Nephron (organoid): Measurements from ENCODE around the gene NR4A1.

ENCODE experiments used
- H3K27ac Mint-ChIP-seq, 3 experiments: 2 replicates each; pipeline ENCODE4 v1.8.0; 2020; ENCODE audit warnings: mixed read lengths in 3 of 3, mild to moderate bottlenecking in 2 of 3, moderate library complexity in 1 of 3
- H3K27me3 Mint-ChIP-seq: 2 replicates; pipeline ENCODE4 v1.8.0; 2021; ENCODE audit warnings: low read depth, mild to moderate bottlenecking, moderate library complexity, mixed read lengths
- H3K36me3 Mint-ChIP-seq: 2 replicates; pipeline ENCODE4 v1.8.0; 2020; ENCODE audit warnings: low read depth, mixed read lengths
- H3K4me1 Mint-ChIP-seq: 2 replicates; pipeline ENCODE4 v1.8.0; 2020; ENCODE audit warnings: mixed read lengths
- H3K4me3 Mint-ChIP-seq, 3 experiments: 2 replicates each; pipeline ENCODE4 v1.8.0; 2020; ENCODE audit warnings: mild to moderate bottlenecking in 3 of 3, mixed read lengths in 3 of 3, moderate library complexity in 2 of 3
- H3K9me3 Mint-ChIP-seq: 2 replicates; pipeline ENCODE4 v1.8.0; 2020; ENCODE audit warnings: mixed read lengths
- TF ChIP-seq, protein P1 (sequence below), 3 experiments: fragments of 200-600 bp; sonication (generic); IDR thresholded peaks; one replicate each; pipeline ENCODE4 v1.5.0; 2021; ENCODE audit warnings: antibody characterized with exemption in 3 of 3; ENCODE audit not compliant: unreplicated experiment in 3 of 3

NR4A1 gene

DNA sequence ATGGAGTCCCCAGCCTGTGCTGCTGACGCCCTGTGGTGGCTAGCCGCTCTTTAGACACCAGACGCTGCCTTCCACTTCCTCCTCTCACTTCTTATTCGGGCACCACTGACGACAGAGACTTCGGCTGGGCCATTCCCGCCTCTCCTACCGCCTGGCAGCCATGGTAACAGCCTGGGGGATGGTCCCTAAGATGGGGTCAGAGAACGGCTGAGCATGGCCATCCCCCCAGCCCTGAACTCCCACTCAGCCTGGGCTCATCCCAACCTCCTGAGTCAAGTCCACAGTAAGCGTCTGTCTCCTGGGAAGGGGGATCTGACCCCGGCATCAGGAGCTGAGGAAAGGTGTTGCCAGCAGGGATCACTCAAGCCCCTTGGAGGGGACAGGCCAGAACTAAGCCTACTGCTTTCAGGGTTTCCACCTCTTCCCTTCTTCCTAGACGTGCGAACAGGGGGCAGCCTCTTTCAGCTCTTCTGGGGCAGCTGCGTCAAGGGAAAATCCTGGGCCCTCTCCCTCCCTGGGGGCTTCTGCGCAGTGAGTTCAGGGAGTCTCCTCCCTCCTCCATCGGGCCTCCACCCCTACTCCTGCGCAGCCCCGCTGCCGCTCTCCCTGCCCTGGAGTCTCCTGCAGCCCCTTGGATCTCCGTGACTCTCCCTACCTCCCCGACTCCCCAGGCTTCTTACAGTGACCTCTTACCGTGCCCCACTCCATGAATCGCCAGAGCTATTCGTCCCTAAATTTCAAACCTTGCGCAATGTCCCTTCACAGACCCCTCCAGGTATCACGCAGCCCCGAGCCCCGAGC, 45.1 kb upstream of the NR4A1 start:
- Mint-ChIP-seq H3K4me3 (peak overlapping the region; percentile 82 to 95 (median 94)), H3K27ac (peak overlapping the region; percentile 68 to 91 (median 81)), H3K4me1 (peaks cover 65% of the 10 kb centered on the region), H3K36me3 (peaks cover 5% of the 10 kb centered on the region), H3K27me3 (peaks cover 5% of the 10 kb centered on the region), H3K9me3 (no peaks in the 10 kb centered on the region)
- TF ChIP-seq, protein P1, sequence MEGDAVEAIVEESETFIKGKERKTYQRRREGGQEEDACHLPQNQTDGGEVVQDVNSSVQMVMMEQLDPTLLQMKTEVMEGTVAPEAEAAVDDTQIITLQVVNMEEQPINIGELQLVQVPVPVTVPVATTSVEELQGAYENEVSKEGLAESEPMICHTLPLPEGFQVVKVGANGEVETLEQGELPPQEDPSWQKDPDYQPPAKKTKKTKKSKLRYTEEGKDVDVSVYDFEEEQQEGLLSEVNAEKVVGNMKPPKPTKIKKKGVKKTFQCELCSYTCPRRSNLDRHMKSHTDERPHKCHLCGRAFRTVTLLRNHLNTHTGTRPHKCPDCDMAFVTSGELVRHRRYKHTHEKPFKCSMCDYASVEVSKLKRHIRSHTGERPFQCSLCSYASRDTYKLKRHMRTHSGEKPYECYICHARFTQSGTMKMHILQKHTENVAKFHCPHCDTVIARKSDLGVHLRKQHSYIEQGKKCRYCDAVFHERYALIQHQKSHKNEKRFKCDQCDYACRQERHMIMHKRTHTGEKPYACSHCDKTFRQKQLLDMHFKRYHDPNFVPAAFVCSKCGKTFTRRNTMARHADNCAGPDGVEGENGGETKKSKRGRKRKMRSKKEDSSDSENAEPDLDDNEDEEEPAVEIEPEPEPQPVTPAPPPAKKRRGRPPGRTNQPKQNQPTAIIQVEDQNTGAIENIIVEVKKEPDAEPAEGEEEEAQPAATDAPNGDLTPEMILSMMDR (IDR thresholded peaks at IDR 0.05; ENCODE audit: unreplicated experiment in 3 of 3) = no peak

DNA sequence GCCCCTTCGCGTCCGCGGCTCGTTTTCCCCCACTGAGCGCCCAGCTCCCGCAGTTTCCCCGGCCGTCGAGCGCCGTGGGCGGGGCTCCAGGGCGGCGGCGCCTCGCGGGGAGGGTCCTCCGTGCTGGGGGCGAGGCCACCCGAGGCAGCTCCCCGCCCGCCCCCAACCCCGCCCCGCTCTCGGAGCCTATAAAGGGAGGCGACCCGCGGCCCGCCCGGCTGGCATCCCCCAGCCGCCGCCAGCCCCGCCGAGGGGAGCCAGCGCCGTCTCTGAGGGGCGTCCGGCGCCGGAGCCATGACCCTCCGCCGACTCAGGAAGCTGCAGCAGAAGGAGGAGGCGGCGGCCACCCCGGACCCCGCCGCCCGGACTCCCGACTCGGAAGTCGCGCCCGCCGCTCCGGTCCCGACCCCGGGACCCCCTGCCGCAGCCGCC, 44.5 kb upstream of the NR4A1 start, which contains the start of gene TAMALIN:
TAMALIN (plus strand) TSS at position 221 of the 432 bp plus-strand sequence; CDS start at position 295, 74 bp downstream.
- peaks cover 8% of the 10 kb centered on the region for H3K36me3 Mint-ChIP-seq
- TF ChIP-seq, protein P1 (IDR thresholded peaks at IDR 0.05; ENCODE audit: unreplicated experiment in 3 of 3) = no peak
- H3K27ac Mint-ChIP-seq = peak within 1 kb of the TSS; percentile 77 to 91 (median 81)
- H3K4me3 Mint-ChIP-seq = peak within 1 kb of the TSS; percentile 91 to 95 (median 94)
- H3K27me3 Mint-ChIP-seq = peaks cover 5% of the 10 kb centered on the region
- H3K9me3 Mint-ChIP-seq = no peaks in the 10 kb centered on the region
- H3K4me1 Mint-ChIP-seq = peaks cover 68% of the 10 kb centered on the region

DNA sequence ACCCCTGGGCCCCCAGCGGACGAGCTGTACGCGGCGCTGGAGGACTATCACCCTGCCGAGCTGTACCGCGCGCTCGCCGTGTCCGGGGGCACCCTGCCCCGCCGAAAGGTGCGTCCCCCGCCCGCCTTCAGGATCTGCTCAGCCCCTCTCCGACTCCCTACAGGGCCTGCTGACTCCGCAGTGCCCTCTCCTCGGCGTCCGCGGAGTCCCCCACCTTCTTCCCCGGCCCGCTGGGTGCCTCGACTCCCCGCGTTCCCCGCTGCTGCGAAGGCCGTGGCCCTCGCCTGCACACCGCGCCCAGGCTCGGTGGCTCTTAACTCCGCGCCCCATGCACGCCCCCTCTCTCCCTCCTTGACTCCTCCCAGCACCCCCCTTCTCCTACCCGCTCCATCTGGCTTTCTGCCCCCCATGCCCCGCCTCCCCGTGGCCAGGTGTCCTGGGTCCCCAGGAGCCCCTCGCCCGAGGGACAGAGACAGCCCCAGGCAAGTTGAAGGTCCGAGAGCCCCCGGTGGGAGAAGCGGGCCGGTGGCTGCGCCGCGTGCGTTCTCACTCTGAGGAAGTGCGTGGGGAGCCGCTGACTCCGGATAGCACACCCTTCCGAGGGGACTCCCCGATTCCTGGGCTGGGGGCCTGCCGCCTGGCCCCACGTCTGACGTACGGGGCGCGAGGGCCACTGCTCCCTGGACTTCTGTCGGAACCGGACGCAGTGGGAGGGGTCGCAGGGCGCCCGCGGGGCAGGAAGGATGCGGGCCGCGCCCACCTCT, 43.9 kb upstream of the NR4A1 start:
- H3K27ac Mint-ChIP-seq = peak overlapping the region in 1 of 3 experiments; percentile 77
- H3K4me1 Mint-ChIP-seq = peaks cover 66% of the 10 kb centered on the region
- peaks cover 5% of the 10 kb centered on the region for H3K27me3 Mint-ChIP-seq

DNA sequence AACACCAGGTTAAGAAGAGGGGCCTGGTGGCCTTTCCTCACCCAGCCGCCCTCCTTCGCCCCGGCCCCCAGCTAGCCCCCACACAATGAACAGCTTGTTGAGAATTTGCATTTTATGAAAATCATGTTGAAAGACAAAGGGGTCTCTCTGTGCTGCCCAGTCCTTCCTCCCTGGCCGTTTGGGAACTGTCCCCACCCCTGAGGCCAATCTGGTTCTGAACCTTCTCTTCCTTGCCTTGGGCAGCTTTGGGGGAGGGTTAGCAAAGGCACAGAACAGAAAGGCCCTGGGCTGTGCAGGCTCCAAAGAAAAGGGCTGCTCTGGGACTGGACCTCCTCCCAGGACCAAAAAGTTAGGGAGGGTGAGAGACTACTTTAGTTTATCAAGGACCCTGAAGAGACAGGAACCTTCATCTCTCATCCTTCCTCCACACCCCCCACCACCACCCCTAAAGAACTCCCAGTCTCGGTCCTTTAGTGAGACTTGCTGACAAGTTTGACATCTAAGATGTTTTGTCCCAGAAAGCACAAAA, 43.2 kb upstream of the NR4A1 start:
- Mint-ChIP-seq H3K36me3 (peaks cover 16% of the 10 kb centered on the region), H3K27me3 (peaks cover 5% of the 10 kb centered on the region), H3K4me1 (peaks cover 59% of the 10 kb centered on the region), H3K9me3 (no peaks in the 10 kb centered on the region), H3K27ac (peak overlapping the region; percentile 95 to 99 (median 99)), H3K4me3 (peak overlapping the region; percentile 90 to 92 (median 91))
- TF ChIP-seq, protein P1 (IDR thresholded peaks at IDR 0.05; ENCODE audit: unreplicated experiment in 3 of 3) = no peak

More for the DNA sequence above, 43.9 kb upstream of the NR4A1 start:
- no peaks in the 10 kb centered on the region for H3K9me3 Mint-ChIP-seq
- H3K4me3 Mint-ChIP-seq = peak overlapping the region; percentile 90 to 92 (median 91)
- H3K36me3 Mint-ChIP-seq = peaks cover 12% of the 10 kb centered on the region
- TF ChIP-seq, protein P1 (IDR thresholded peaks at IDR 0.05; ENCODE audit: unreplicated experiment in 3 of 3) = no peak

GRCh38 chr12:52009081-52009751, 42.0 kb upstream of the NR4A1 start:
- Mint-ChIP-seq H3K9me3 (no peaks in the 10 kb centered on the region), H3K36me3 (peaks cover 25% of the 10 kb centered on the region)
- TF ChIP-seq, protein P1 (IDR thresholded peaks at IDR 0.05; ENCODE audit: unreplicated experiment in 3 of 3) = no peak

More at GRCh38 chr12:52009081-52009751, 42.0 kb upstream of the NR4A1 start:
- Mint-ChIP-seq H3K4me1 (peaks cover 56% of the 10 kb centered on the region), H3K4me3 (peak overlapping the region; percentile 90 to 92 (median 91)), H3K27ac (peak overlapping the region; percentile 95 to 99 (median 99)), H3K27me3 (peaks cover 14% of the 10 kb centered on the region)
